Suprapubic skin (tissue), 4 donors: Measurements from ENCODE around the gene KRT77.

ENCODE experiments used
- CTCF ChIP-seq, 2 donors: fragments of 200-600 bp in 1 of 2; fragments of 450-650 bp in 1 of 2; sonication (generic) in 1 of 2; IDR thresholded peaks; one replicate each; pipeline ENCODE4 v1.5.1; 2016 to 2019; ENCODE audit warnings: antibody characterized with exemption in 2 of 2, mild to moderate bottlenecking in 1 of 2, moderate library complexity in 1 of 2
- EP300 ChIP-seq: sonication (generic); formaldehyde crosslinking; IDR thresholded peaks from one replicate; pipeline ENCODE4 v1.6.1; 2017; ENCODE audit warnings: antibody characterized with exemption
- POLR2AphosphoS5 ChIP-seq, 3 donors: sonication (generic); formaldehyde crosslinking; IDR thresholded peaks; one replicate each; pipeline ENCODE4 v1.6.1; 2017; ENCODE audit warnings: antibody characterized with exemption in 3 of 3

DNA sequence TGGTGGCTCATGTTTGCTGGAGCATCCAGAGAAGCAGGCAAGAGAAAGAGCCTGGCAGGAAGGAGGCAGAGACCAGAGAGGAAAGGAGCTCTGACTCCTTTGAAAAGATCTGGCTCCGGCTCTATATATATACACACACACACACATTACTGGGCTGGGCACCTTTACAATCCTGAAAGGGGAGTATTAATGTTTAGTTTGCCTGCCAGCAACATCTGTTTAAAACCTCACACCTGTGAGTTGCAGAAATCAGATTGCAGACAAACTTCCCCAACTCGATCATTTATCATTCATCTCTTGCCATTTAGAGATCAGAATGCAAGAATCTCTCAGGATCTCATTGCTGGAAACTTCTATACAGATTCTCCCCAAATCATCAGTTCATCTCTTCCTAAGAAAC is at the start of gene KRT77:
- TF ChIP-seq EP300 (no peak), CTCF (IDR thresholded peaks at IDR 0.05) (no peak), POLR2AphosphoS5 (IDR thresholded peaks at IDR 0.05) (no peak)
